ENCODE results near the gene APOA4. TPM values are rescaled to one million over a fixed set of nuclear protein-coding genes. Genes with fewer than 3 reads are reported as not detected.

APOA4 gene
- total and polyA plus RNA-seq, 9 of the 15 experiments (the other 6 are each of a cell fraction or from before 2014, with no cell fraction given), result 0.07 TPM; not detected in 8

DNA sequence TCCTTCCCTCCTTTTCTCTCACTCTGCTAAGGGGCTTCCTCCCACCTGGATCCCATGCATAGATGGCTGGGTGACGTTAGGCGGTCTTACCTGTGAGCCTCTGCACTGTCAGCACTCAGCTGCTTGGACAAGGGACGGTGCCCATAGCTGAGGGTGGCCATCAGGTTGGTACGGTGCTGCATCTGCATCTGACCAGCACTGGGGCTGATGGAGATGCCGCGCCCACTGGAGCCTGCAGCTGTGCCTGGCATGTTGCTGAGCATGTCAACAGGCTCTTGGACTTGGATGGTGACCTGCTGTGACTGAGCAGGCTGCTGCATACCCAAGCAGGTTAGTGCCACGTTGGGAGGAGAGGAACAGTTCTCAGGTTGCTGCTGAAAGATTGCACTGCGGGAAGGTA, 36.1 kb upstream of the APOA4 start:
- DNase-seq (ENCODE audit: extremely low read depth in 1 of 4, low spot score in 3 of 4), result no peak
- Histone ChIP-seq H3K79me2 (ENCODE audit: control insufficient read depth, insufficient read depth, low read length) (no peaks in the 10 kb centered on the region), H3K4me2 (ENCODE audit: insufficient read depth, low read length) (no peak overlapping the region), H3K36me3 (ENCODE audit: control insufficient read depth, insufficient read depth, low read length) (peaks cover 67% of the 10 kb centered on the region), H3K9me3 (replicated peaks; ENCODE audit: control insufficient read depth, insufficient read depth, low read depth, low read length) (no peaks in the 10 kb centered on the region), H3K9ac (ENCODE audit: insufficient read depth in 1 of 2, low read depth in 2 of 2, low read length in 2 of 2) (no peak overlapping the region), H2AFZ (ENCODE audit: low read depth, low read length) (no peak overlapping the region), H3K9me1 (ENCODE audit: control insufficient read depth, insufficient read depth, low read length) (no peaks in the 10 kb centered on the region), H3K4me1 (replicated peaks in 1 of 2; ENCODE audit: control insufficient read depth in 2 of 2, insufficient read depth in 2 of 2, low read length in 2 of 2) (peaks cover 5 to 12% of the 10 kb centered on the region in 2 experiments; a peak in 4 of 5 replicates), H3K27me3 (ENCODE audit: control insufficient read depth in 2 of 2, insufficient read depth in 2 of 2, low read length in 2 of 2) (no peaks in the 10 kb centered on the region), H3K27ac (ENCODE audit: extremely low read depth, low read depth, low read length) (no peak overlapping the region; the same call in 2 of the 3 replicates), H4K20me1 (replicated peaks; ENCODE audit: control insufficient read depth, insufficient read depth, low read length) (no peaks in the 10 kb centered on the region), H3K4me3 (no peak overlapping the region)
- no peak for FAIRE-seq
- no peak for TF ChIP-seq FOSL1 (tag; conservative IDR thresholded peaks at IDR 0.05)
- TF ChIP-seq, protein P1, sequence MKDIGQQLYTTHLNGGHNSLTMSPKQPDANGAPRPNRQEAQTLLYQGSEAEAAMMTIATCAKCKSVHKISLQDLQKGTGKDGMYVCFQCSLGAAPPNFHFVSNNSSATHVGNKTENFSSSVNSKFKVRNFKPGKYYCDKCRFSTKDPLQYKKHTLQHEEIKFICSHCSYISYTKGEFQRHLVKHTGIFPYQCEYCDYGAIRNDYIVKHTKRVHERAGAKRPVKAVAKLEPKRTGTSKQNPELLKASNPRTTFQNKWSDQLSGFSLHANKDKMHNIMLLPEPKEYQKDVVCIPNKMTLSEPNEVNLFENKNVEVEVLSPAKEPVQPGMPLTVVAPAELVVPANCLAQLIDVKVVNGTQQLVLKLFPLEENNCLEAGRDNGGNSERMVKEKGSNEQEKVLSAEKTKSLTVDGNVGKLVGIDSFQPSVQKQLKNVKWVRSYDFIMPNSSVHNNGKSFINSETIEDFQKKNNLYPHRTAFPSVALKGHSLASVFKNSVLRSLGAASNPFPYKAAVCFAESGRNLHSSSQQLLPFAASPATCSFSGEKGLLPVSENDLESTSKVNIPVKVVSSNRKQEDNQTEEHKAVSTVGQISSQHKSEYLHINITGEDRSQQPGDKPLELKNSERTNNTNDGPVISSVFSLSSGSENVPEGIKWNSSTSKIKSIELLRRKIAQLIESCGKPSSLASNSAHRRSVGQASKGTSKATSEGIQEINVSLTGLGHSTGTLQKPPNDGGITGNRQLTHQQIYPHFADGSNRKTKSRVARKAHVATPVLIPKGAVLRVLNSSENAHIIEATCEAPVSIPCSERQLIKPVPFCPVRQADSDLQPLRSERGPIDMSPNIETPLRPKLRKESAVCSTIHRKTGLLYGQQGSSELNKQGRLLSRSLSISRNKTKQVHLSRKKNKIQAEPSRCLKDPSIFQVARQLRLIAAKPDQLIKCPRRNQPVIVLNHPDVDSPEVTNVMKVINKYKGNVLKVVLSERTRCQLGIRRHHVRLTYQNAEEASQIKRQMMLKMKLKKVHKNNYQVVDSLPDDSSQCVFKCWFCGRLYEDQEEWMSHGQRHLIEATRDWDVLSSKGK (CRISPR knock-in tag; IDR thresholded peaks at IDR 0.05), result no peak
- TF ChIP-seq, protein P2, sequence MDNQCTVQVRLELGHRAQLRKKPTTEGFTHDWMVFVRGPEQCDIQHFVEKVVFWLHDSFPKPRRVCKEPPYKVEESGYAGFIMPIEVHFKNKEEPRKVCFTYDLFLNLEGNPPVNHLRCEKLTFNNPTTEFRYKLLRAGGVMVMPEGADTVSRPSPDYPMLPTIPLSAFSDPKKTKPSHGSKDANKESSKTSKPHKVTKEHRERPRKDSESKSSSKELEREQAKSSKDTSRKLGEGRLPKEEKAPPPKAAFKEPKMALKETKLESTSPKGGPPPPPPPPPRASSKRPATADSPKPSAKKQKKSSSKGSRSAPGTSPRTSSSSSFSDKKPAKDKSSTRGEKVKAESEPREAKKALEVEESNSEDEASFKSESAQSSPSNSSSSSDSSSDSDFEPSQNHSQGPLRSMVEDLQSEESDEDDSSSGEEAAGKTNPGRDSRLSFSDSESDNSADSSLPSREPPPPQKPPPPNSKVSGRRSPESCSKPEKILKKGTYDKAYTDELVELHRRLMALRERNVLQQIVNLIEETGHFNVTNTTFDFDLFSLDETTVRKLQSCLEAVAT (IDR thresholded peaks at IDR 0.05), result no peak
- no peak for TF ChIP-seq CHD1 (IDR thresholded peaks at IDR 0.05; ENCODE audit: low read length)
- no peak for TF ChIP-seq ZNF3 (CRISPR knock-in tag; IDR thresholded peaks at IDR 0.05)
- TF ChIP-seq ZNF347 (CRISPR knock-in tag; IDR thresholded peaks at IDR 0.05; ENCODE audit: low read depth), result no peak
- no peak for TF ChIP-seq STAT5B (CRISPR knock-in tag; IDR thresholded peaks at IDR 0.05)
- TF ChIP-seq, protein P3, sequence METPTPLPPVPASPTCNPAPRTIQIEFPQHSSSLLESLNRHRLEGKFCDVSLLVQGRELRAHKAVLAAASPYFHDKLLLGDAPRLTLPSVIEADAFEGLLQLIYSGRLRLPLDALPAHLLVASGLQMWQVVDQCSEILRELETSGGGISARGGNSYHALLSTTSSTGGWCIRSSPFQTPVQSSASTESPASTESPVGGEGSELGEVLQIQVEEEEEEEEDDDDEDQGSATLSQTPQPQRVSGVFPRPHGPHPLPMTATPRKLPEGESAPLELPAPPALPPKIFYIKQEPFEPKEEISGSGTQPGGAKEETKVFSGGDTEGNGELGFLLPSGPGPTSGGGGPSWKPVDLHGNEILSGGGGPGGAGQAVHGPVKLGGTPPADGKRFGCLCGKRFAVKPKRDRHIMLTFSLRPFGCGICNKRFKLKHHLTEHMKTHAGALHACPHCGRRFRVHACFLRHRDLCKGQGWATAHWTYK (CRISPR knock-in tag; IDR thresholded peaks at IDR 0.05), result no peak
- no peak for TF ChIP-seq ETV5 (CRISPR knock-in tag; IDR thresholded peaks at IDR 0.05; ENCODE audit: low read depth)
- TF ChIP-seq ARID1B (IDR thresholded peaks at IDR 0.05), result no peak
- no peak for TF ChIP-seq ZFPM2 (CRISPR knock-in tag; IDR thresholded peaks at IDR 0.05)
- no peak for TF ChIP-seq YBX1 (IDR thresholded peaks at IDR 0.05)
- TF ChIP-seq GABPB2 (CRISPR knock-in tag; conservative IDR thresholded peaks at IDR 0.05), result no peak
- no peak for TF ChIP-seq LARP7 (IDR thresholded peaks at IDR 0.05)
- no peak for TF ChIP-seq NCOA1 (IDR thresholded peaks at IDR 0.05; ENCODE audit: low read depth)
- TF ChIP-seq SAFB (IDR thresholded peaks at IDR 0.05; ENCODE audit: borderline replicate concordance, low read depth, low read length), result no peak
- intact Hi-C loops (cut with micrococcal nuclease) (no loop called here), in situ Hi-C loops (cut with MboI) (no loop called here)
- POLR2A ChIA-PET, result interaction anchor here (0.7 to 1.2 kb wide), 3 partner anchors 16 to 315 kb away, joined by 3 to 5 read pairs (median 3); partner anchors contain the start of gene PAFAH1B2
- 84% methylated on average over 8 of the region's 8 CpGs for WGBS (ENCODE audit: insufficient coverage, low coverage, missing lambda C conversion rate)
- no TSS peak for BruUV-seq (replicated peaks)
- CTCF ChIA-PET (ENCODE audit: low intra/inter-chr PET ratio), result no interaction called here
- ATAC-seq, result no peak
